Thyroid gland (tissue), 4 donors: ENCODE measurements around the gene MYO5C.

Experiments used
- POLR2A ChIP-seq, 2 donors: fragments of 450-650 bp; IDR thresholded peaks; one replicate each; pipeline ENCODE4 v1.6.1; 2017; ENCODE audit warnings: antibody characterized with exemption in 2 of 2, mild to moderate bottlenecking in 2 of 2, moderate library complexity in 1 of 2
- TF ChIP-seq, protein P1 (sequence below), 6 experiments: fragments of 200-600 bp in 3 of 6; fragments of 450-650 bp in 3 of 6; sonication (generic) in 3 of 6; IDR thresholded peaks; one replicate each; pipeline ENCODE4 v1.5.1; 2016 to 2019; ENCODE audit warnings: antibody characterized with exemption in 6 of 6, mild to moderate bottlenecking in 2 of 6, inconsistent platforms in 1 of 6, moderate library complexity in 1 of 6

GRCh38 chr15:52218371-52218770 is 77.2 kb downstream of the MYO5C start:
- TF ChIP-seq, protein P1, sequence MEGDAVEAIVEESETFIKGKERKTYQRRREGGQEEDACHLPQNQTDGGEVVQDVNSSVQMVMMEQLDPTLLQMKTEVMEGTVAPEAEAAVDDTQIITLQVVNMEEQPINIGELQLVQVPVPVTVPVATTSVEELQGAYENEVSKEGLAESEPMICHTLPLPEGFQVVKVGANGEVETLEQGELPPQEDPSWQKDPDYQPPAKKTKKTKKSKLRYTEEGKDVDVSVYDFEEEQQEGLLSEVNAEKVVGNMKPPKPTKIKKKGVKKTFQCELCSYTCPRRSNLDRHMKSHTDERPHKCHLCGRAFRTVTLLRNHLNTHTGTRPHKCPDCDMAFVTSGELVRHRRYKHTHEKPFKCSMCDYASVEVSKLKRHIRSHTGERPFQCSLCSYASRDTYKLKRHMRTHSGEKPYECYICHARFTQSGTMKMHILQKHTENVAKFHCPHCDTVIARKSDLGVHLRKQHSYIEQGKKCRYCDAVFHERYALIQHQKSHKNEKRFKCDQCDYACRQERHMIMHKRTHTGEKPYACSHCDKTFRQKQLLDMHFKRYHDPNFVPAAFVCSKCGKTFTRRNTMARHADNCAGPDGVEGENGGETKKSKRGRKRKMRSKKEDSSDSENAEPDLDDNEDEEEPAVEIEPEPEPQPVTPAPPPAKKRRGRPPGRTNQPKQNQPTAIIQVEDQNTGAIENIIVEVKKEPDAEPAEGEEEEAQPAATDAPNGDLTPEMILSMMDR (IDR thresholded peaks at IDR 0.05): no peak
- TF ChIP-seq POLR2A (IDR thresholded peaks at IDR 0.05): no peak
